ENCODE results near the gene THOC6. TPM values are rescaled to one million over a fixed set of nuclear protein-coding genes. Genes with fewer than 3 reads are reported as not detected.

The THOC6 gene
- total and polyA plus RNA-seq, 2 experiments from 2014 or later = 71.4 to 90.6 TPM

- Histone ChIP-seq H3K4me2 (no peak overlapping the region), H4K20me1 (replicated peaks; ENCODE audit: insufficient read depth) (no peaks in the 10 kb centered on the region), H3F3A (replicated peaks; ENCODE audit: low read depth) (peaks cover 19% of the 10 kb centered on the region), H3K27me3 (ENCODE audit: insufficient read depth) (no peaks in the 10 kb centered on the region), H3K27ac (ENCODE audit: low read depth) (no peak overlapping the region), H3K79me2 (replicated peaks; ENCODE audit: insufficient read depth) (no peaks in the 10 kb centered on the region), H3K36me3 (ENCODE audit: insufficient read depth) (no peaks in the 10 kb centered on the region), H3K4me1 (ENCODE audit: insufficient read depth) (peaks cover 31% of the 10 kb centered on the region), H3K4me3 (no peak overlapping the region), H3K9me2 (ENCODE audit: insufficient read depth) (no peaks in the 10 kb centered on the region), H2AFZ (no peak overlapping the region)
- DNase-seq (ENCODE audit: low spot score) = peak; percentile 100
- peak overlapping the region; percentile 57 for H3K4me3 Mint-ChIP-seq
- peaks cover 13% of the 10 kb centered on the region for H3K36me3 Mint-ChIP-seq (ENCODE audit: low read depth)
- no peak overlapping the region for H3K27ac Mint-ChIP-seq
- peak; percentile 73 for ATAC-seq
- TF ChIP-seq STAT1 (IDR thresholded peaks at IDR 0.05; ENCODE audit: unreplicated experiment) (no peak), POLR2AphosphoS5 (IDR thresholded peaks at IDR 0.05; ENCODE audit: low read depth) (peak; percentile 29; the same call in 1 of the 2 replicates), ZNF331 (CRISPR knock-in tag; IDR thresholded peaks at IDR 0.05; ENCODE audit: low read depth) (no peak), JUNB (IDR thresholded peaks at IDR 0.05; ENCODE audit: unreplicated experiment) (no peak), ZNF462 (CRISPR knock-in tag; IDR thresholded peaks at IDR 0.05) (no peak), CTCF (conservative IDR thresholded peaks at IDR 0.05; ENCODE audit: low read depth in 2 of 2) (peak; percentile 69 to 97), REST (IDR thresholded peaks at IDR 0.05; ENCODE audit: unreplicated experiment) (no peak), CREB1 (CRISPR knock-in tag; IDR thresholded peaks at IDR 0.05; ENCODE audit: low read depth) (peak; percentile 20; the same call in 1 of the 2 replicates)
- no peaks in the 10 kb centered on the region for H3K9me3 Mint-ChIP-seq
- H3K4me1 Mint-ChIP-seq = peaks cover 32% of the 10 kb centered on the region
- H3K27me3 Mint-ChIP-seq (ENCODE audit: insufficient read depth, low read depth, poor library complexity) = peaks cover 16% of the 10 kb centered on the region
Observed at GRCh38 chr16:3003582-3004270, 20.1 kb upstream of the THOC6 start.

Measured in GM23338 (cell line).